Activated CD4-positive, alpha-beta memory T cell treated with anti-CD3 and anti-CD28 coated beads, Interleukin-2, amount 10 ng/mL, durations not matched to agents 7 days and 5 days (primary cell): Measurements from ENCODE around the gene LPO. TPM values are rescaled to one million over a fixed set of nuclear protein-coding genes. Genes with fewer than 3 reads are reported as not detected.

Source experiments
- CTCF ChIA-PET: fragments of 350-600 bp; sonication (Branson Sonifier 250); formaldehyde crosslinking; loops from one replicate; lab custom pipeline; 2021; ENCODE audit warnings: antibody characterized with exemption, inconsistent platforms; lab: Charles Lee
- POLR2A ChIA-PET: fragments of 350-600 bp; sonication (Branson Sonifier 250); formaldehyde crosslinking; loops from one replicate; lab custom pipeline; 2021; ENCODE audit warnings: antibody characterized with exemption; lab: Charles Lee
- DNase-seq: peaks from one replicate; pipeline ENCODE4 v3.0.0-alpha.2; 2020
- H3K27ac Mint-ChIP-seq: one replicate; pipeline ENCODE4 v1.8.0; 2021; ENCODE audit warnings: mild to moderate bottlenecking, mixed read lengths
- H3K27me3 Mint-ChIP-seq: one replicate; pipeline ENCODE4 v1.8.0; 2021; ENCODE audit warnings: mixed read lengths
- H3K36me3 Mint-ChIP-seq: one replicate; pipeline ENCODE4 v1.8.0; 2021; ENCODE audit warnings: low read depth, mixed read lengths
- H3K4me1 Mint-ChIP-seq: one replicate; pipeline ENCODE4 v1.8.0; 2021; ENCODE audit warnings: mixed read lengths
- H3K4me3 Mint-ChIP-seq: one replicate; pipeline ENCODE4 v1.8.0; 2021; ENCODE audit warnings: mild to moderate bottlenecking, mixed read lengths
- H3K9me3 Mint-ChIP-seq: one replicate; pipeline ENCODE4 v1.8.0; 2021; ENCODE audit warnings: mixed read lengths
- total RNA-seq, 2 experiments: library from RNA; stranded (reverse); gene quantifications; one replicate each; pipeline ENCODE4 v1.2.3, GENCODE V29; 2021

Gene LPO
- total RNA-seq, 2 experiments from 2014 or later: not detected

GRCh38 chr17:58285422-58285810, 47.0 kb downstream of the LPO start:
- peaks cover 25% of the 10 kb centered on the region for H3K27me3 Mint-ChIP-seq
- H3K9me3 Mint-ChIP-seq: no peaks in the 10 kb centered on the region
- no peak overlapping the region for H3K4me3 Mint-ChIP-seq
- H3K36me3 Mint-ChIP-seq: no peaks in the 10 kb centered on the region
- H3K27ac Mint-ChIP-seq: no peak overlapping the region
- ChIA-PET CTCF (interaction anchor here (0.7 kb wide), 1 partner anchor 1197 kb away, joined by 4 read pairs; no protein-coding TSS in a partner anchor), POLR2A (interaction anchor here (1.3 kb wide), 1 partner anchor 59 kb away, joined by 3 read pairs; no protein-coding TSS in a partner anchor)
- no peak for DNase-seq
- peaks cover 6% of the 10 kb centered on the region for H3K4me1 Mint-ChIP-seq

DNA sequence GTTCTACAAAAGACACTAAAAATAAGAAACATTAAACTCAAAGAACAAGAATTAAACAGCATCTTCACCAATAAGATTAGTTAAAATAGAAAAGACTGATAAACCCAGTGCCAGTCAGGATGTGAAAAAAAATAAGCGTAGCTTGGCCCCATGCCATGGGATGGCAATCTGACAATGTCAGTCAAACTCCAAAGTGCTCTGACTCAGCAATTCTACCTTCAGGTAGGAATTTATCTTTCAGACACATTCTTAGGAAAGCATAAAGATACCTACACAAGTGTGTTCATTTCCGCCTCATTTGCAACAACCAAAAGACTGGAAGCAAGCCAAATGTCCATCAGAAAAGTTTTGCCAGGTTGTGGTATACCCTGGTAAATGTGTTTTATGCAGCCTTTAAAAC, 51.5 kb downstream of the LPO start:
- peaks cover 6% of the 10 kb centered on the region for H3K4me1 Mint-ChIP-seq
- peaks cover 40% of the 10 kb centered on the region for H3K27me3 Mint-ChIP-seq
- no peak overlapping the region for H3K4me3 Mint-ChIP-seq
- ChIA-PET CTCF (no interaction called here), POLR2A (no interaction called here)
- H3K27ac Mint-ChIP-seq: no peak overlapping the region
- no peaks in the 10 kb centered on the region for H3K9me3 Mint-ChIP-seq
- no peak for DNase-seq
- no peaks in the 10 kb centered on the region for H3K36me3 Mint-ChIP-seq

- POLR2A ChIA-PET: no interaction called here
- CTCF ChIA-PET: no interaction called here
- no peak for DNase-seq
- H3K27ac Mint-ChIP-seq: no peak overlapping the region
- no peaks in the 10 kb centered on the region for H3K9me3 Mint-ChIP-seq
- peaks cover 41% of the 10 kb centered on the region for H3K27me3 Mint-ChIP-seq
- peaks cover 4% of the 10 kb centered on the region for H3K4me1 Mint-ChIP-seq
- no peaks in the 10 kb centered on the region for H3K36me3 Mint-ChIP-seq
- H3K4me3 Mint-ChIP-seq: no peak overlapping the region
These were observed 52.9 kb downstream of the LPO start for GRCh38 chr17:58291246-58291645.

GRCh38 chr17:58294034-58294433, 55.6 kb downstream of the LPO start:
- ChIA-PET CTCF (interaction anchor here (0.9 to 1.4 kb wide), 2 partner anchors 11 to 44 kb away, joined by 3 read pairs; no protein-coding TSS in a partner anchor), POLR2A (interaction anchor here (1.0 kb wide), 2 partner anchors 23 to 338 kb away, joined by 3 read pairs; no protein-coding TSS in a partner anchor)
- Mint-ChIP-seq H3K4me3 (no peak overlapping the region), H3K36me3 (no peaks in the 10 kb centered on the region), H3K9me3 (no peaks in the 10 kb centered on the region), H3K4me1 (no peaks in the 10 kb centered on the region), H3K27ac (no peak overlapping the region), H3K27me3 (peaks cover 43% of the 10 kb centered on the region)
- DNase-seq: no peak

DNA sequence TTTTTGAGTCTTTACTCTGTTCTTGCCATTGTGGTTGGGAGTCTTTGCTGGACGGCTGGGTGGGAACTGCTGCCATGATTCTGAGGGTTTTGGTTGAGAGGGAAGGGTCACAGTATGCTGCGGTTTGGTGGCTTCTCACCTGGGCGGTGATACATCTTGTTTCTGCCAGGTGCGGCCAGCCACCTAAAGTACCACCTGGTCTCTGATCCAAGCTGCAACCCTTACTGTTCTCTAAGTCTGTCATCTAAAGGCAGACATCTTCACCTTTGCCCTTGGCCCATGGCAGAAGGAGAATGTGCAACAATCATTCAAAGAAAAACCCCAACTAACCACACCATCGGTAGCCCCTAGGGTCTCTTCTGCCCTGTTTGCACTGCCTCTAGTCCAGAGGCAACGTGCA, 62.0 kb downstream of the LPO start:
- POLR2A ChIA-PET: interaction anchor here (0.9 to 1.2 kb wide), 3 partner anchors 12 to 167 kb away, joined by 3 to 4 read pairs (median 3); no protein-coding TSS in a partner anchor
- H3K36me3 Mint-ChIP-seq: peaks cover 3% of the 10 kb centered on the region
- H3K9me3 Mint-ChIP-seq: no peaks in the 10 kb centered on the region
- no peak for DNase-seq
- CTCF ChIA-PET: interaction anchor here (1.4 to 1.7 kb wide), 2 partner anchors 51 to 147 kb away, joined by 4 to 8 read pairs; no protein-coding TSS in a partner anchor
- H3K27ac Mint-ChIP-seq: no peak overlapping the region
- H3K4me3 Mint-ChIP-seq: no peak overlapping the region
- H3K4me1 Mint-ChIP-seq: no peaks in the 10 kb centered on the region
- H3K27me3 Mint-ChIP-seq: peaks cover 17% of the 10 kb centered on the region

GRCh38 chr17:58301504-58302150, 63.2 kb downstream of the LPO start:
- H3K27me3 Mint-ChIP-seq: peaks cover 17% of the 10 kb centered on the region
- CTCF ChIA-PET: interaction anchor here (0.8 kb wide), 1 partner anchor 754 kb away, joined by 3 read pairs; no protein-coding TSS in a partner anchor
- no peak for DNase-seq
- POLR2A ChIA-PET: interaction anchor here (0.8 kb wide), 1 partner anchor 21 kb away, joined by 3 read pairs; no protein-coding TSS in a partner anchor
- no peak overlapping the region for H3K27ac Mint-ChIP-seq
- H3K9me3 Mint-ChIP-seq: no peaks in the 10 kb centered on the region
- H3K4me1 Mint-ChIP-seq: no peaks in the 10 kb centered on the region
- H3K36me3 Mint-ChIP-seq: peaks cover 3% of the 10 kb centered on the region
- no peak overlapping the region for H3K4me3 Mint-ChIP-seq

GRCh38 chr17:58302171-58302918, 64.0 kb downstream of the LPO start:
- POLR2A ChIA-PET: interaction anchor here (0.8 to 2.8 kb wide), 3 partner anchors 20 to 41 kb away, joined by 3 to 17 read pairs (median 5); no protein-coding TSS in a partner anchor
- peaks cover 15% of the 10 kb centered on the region for H3K27me3 Mint-ChIP-seq
- DNase-seq: no peak

GRCh38 chr17:58302919-58303585, 64.7 kb downstream of the LPO start:
- Mint-ChIP-seq H3K27me3 (peaks cover 12% of the 10 kb centered on the region), H3K9me3 (no peaks in the 10 kb centered on the region), H3K4me1 (no peaks in the 10 kb centered on the region), H3K27ac (no peak overlapping the region), H3K4me3 (no peak overlapping the region), H3K36me3 (peaks cover 10% of the 10 kb centered on the region)
- CTCF ChIA-PET: interaction anchor here (0.7 to 2.4 kb wide), 5 partner anchors 15 to 145 kb away, joined by 3 to 16 read pairs (median 5); partner anchors contain the start of gene RNF43
- DNase-seq: no peak
- POLR2A ChIA-PET: interaction anchor here (1.3 to 2.8 kb wide), 3 partner anchors 23 to 41 kb away, joined by 5 to 17 read pairs (median 8); no protein-coding TSS in a partner anchor

More at GRCh38 chr17:58302171-58302918, 64.0 kb downstream of the LPO start:
- H3K27ac Mint-ChIP-seq: no peak overlapping the region
- no peaks in the 10 kb centered on the region for H3K9me3 Mint-ChIP-seq
- no peak overlapping the region for H3K4me3 Mint-ChIP-seq
- H3K4me1 Mint-ChIP-seq: no peaks in the 10 kb centered on the region
- CTCF ChIA-PET: interaction anchor here (0.7 to 2.4 kb wide), 3 partner anchors 115 to 753 kb away, joined by 3 to 16 read pairs (median 3); partner anchors contain the start of gene RNF43
- peaks cover 9% of the 10 kb centered on the region for H3K36me3 Mint-ChIP-seq

DNA sequence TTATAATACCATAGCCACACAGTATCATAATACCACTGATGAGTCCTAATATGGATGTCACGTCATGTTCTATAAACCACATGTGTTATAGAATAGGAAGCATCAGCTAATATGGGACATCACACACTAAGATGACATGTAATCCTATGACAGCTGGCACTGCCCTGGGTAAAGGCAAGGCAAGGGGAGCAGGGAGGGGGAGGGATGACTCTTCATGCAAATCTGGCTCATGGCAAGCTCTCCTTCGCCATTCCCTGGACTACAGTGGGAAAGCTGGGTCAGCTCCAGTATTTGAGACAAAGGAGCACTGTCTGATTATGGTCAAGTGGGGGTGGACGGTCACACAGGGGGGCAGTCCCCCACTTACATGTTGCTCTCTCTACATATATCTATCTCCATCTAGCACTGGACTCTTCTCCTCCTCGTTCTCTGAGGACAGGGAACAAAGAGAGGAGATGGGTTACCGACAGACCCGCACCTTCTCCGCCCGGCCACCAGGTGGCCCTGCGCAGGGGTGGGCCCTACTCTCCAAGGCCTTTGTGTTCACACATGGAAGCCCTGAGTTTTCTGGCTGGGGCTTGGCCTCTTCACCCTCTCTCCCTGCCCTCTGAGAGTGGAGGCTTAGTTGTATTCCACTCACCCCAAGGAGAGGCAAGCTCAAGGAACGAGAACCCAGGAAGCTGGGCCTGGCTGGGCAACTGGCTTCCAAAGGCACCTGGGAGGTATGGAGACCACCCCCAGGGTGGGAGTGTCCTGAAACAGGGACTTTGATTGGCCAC, 65.8 kb downstream of the LPO start:
- DNase-seq: peak; percentile 69
- H3K36me3 Mint-ChIP-seq: peaks cover 12% of the 10 kb centered on the region
- H3K27ac Mint-ChIP-seq: no peak overlapping the region
- no peaks in the 10 kb centered on the region for H3K9me3 Mint-ChIP-seq
- POLR2A ChIA-PET: interaction anchor here (0.7 to 2.9 kb wide), 14 partner anchors 9 to 113 kb away, joined by 3 to 17 read pairs (median 4); partner anchors contain the start of genes RNF43 and SUPT4H1
- H3K4me1 Mint-ChIP-seq: no peaks in the 10 kb centered on the region
- H3K27me3 Mint-ChIP-seq: peaks cover 4% of the 10 kb centered on the region
- no peak overlapping the region for H3K4me3 Mint-ChIP-seq
- CTCF ChIA-PET: interaction anchor here (0.6 to 2.4 kb wide), 20 partner anchors 9 to 182 kb away, joined by 3 to 16 read pairs (median 4); partner anchors contain the start of gene RNF43

GRCh38 chr17:58304750-58305486, 66.5 kb downstream of the LPO start:
- Mint-ChIP-seq H3K27ac (no peak overlapping the region), H3K9me3 (no peaks in the 10 kb centered on the region), H3K4me3 (no peak overlapping the region), H3K27me3 (peaks cover under 1% of the 10 kb centered on the region), H3K4me1 (no peaks in the 10 kb centered on the region), H3K36me3 (peaks cover 16% of the 10 kb centered on the region)
- no peak for DNase-seq
- ChIA-PET CTCF (interaction anchor here (0.7 to 2.3 kb wide), 12 partner anchors 10 to 183 kb away, joined by 3 to 16 read pairs (median 4); partner anchors contain the start of gene RNF43), POLR2A (interaction anchor here (0.6 to 2.9 kb wide), 17 partner anchors 8 to 113 kb away, joined by 3 to 17 read pairs (median 4); partner anchors contain the start of genes RNF43 and SUPT4H1)

GRCh38 chr17:58305626-58306025, 67.2 kb downstream of the LPO start:
- Mint-ChIP-seq H3K36me3 (peaks cover 17% of the 10 kb centered on the region), H3K9me3 (no peaks in the 10 kb centered on the region), H3K4me3 (no peak overlapping the region), H3K4me1 (no peaks in the 10 kb centered on the region), H3K27ac (no peak overlapping the region), H3K27me3 (no peaks in the 10 kb centered on the region)
- POLR2A ChIA-PET: interaction anchor here (0.8 to 2.9 kb wide), 6 partner anchors 9 to 39 kb away, joined by 3 to 13 read pairs (median 6); no protein-coding TSS in a partner anchor
- CTCF ChIA-PET: interaction anchor here (1.2 to 2.3 kb wide), 7 partner anchors 9 to 184 kb away, joined by 3 to 16 read pairs (median 6); partner anchors contain the start of gene RNF43
- no peak for DNase-seq
